Activated T-cell treated with anti-CD3 and anti-CD28 coated beads for 24 hours (primary cell): ENCODE results near the gene SLC30A4.

Experiments used
- DNase-seq: peaks from one replicate; pipeline ENCODE4 v3.0.0-alpha.2; 2020; ENCODE audit warnings: low read depth

The SLC30A4 gene

DNA sequence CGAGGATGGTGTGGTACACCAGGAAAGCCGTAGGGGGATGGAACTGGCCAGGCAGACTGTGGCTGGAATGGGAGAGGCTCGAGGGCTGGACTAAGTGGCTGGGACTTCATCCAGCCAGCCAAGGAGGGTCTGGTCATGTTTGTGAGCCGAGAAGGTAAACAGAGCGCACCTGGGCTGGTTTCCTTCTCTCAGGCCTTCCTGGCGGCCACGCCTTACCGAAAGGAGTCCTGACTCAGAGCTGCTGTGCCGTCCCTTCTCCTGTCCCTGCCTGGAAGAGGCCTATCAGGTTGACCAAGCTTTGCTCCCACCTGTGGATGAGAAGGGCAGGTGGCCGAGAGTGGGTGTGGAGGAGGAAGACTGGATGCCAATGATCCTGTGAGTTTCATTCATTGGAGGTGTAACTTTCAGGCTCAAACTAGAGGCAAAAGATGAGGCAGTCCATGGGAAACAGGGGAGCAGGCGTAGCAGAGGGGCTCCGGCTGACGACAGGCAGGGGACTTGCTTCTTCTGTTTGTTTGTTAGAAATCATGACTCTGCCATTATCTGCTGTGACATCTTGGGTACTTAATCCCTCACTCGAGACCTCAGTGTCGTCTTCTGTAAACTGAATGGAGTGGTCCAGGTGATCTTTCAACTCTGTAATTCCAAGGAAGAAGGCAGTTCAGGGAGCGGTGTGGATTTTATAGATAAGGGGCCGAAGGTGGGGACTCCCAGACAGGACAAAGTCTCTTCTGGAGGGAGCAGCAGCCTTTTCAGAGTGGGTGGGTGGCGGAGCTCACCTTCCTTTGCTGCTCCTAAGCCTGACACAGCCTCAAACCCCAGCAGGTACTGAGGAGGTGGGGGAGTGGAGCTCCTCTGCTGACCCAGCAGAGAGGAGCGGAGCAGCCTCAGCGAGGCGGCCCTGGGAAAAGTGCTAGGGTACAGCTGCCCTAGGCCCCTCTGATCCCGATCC, 72.4 kb downstream of the SLC30A4 start:
- DNase-seq, result no peak

DNA sequence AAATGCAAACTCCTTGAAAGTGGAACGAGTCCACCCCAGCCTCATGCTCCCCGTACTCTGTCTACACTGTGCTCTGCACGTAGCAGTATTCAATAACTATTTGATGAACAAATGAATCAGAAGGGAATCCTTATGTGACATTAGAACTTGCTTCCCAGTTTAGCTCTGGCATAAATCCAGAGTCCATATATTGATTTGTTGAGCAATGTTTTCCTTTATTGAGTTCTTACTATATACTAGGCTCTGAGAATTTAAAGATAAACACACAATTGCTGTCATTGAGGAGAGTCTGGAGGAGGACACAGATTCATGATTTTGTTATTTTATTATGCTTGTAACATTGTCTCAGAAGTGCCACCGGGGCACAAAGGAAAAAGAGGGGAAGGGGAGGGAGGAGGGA, 73.2 kb downstream of the SLC30A4 start:
- no peak for DNase-seq

DNA sequence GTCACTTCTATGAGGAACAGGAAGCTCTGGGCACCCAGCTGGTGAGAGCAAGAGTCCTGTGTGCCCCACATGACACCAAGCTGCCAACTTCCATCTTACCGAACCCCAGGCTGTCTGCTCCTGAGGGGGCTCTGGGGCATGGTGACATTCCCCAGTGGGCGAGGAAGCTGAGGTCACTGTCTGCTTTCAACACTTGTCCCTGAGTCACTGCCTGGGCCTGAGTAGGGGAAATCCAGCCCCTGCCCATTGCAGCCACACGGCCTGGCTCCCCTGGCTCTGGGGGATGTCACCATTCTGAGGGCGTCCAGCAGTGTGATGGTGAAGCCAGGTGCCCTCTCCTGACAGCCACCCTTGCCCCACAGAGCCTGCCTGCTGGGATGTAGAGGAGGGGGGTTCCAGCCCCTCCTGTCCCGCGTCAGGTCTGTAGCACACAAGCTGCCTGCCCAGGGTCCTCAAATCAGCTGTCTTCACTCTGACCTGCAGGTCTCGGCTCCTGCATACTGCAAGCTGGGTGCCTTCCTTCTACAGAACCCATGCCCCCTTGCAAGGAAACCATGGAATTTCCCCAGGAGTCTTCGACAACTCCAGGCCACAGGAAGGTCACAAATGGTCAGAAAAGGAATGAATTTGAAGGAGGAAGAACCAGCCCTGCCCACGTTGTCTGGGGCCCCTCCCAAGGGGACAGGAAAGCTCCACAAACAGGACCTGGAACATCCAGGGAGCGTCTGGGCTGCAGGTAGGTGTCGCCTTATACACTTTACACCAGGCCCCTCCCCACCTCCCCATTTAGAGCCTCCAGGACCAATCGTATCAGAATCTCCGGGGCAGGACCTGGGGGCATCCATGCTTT, 74.3 kb downstream of the SLC30A4 start:
- DNase-seq, result no peak

DNA sequence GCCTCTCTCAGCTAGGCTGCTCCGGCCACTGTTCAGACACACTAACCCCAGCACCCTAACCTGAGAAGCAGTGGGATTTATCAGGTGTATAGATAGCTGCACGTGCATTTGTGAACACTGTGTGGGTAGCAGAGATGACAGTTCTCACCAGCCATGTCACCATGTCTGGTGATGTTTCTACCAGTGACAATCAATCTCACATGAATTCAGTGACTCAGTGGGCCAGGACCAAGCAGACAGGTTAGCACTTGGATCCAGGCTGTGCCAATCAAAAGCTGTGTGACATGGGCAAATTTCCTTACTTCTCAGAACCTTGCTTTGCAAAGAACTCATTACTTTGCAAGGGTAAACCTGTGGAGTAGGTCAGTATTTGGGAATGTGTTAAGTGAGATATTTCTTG, 78.9 kb downstream of the SLC30A4 start:
- DNase-seq, result no peak

DNA sequence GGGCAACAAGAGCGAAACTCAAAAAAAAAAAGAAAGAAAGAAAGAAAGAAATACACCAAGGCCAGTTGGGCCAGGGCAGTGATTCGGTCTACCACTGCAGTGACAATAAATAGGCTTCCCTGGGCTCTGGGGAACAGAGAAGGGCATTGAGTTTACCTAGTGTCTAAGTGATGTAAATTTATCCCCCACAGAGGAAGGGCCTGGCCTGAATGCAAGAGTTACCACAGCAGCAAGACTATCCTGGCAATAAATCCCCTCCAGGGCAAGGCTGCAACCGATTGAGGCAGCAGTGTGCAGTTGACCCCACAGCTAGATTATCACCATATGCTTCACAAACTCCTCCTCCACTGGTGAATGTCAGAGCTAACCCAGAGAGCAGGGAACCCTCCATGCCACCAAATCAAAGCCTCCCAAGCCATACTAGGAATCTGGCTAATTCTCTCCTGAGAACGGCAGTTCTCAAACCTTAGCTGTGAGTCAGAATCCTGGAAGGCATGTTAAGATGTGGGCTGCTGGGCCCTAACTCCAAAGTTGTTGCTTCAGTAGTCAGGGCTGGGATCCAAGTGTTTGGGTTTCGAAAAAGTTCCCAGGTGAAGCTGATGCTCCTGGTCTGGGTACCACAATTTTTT, 79.9 kb downstream of the SLC30A4 start:
- DNase-seq, result no peak

DNA sequence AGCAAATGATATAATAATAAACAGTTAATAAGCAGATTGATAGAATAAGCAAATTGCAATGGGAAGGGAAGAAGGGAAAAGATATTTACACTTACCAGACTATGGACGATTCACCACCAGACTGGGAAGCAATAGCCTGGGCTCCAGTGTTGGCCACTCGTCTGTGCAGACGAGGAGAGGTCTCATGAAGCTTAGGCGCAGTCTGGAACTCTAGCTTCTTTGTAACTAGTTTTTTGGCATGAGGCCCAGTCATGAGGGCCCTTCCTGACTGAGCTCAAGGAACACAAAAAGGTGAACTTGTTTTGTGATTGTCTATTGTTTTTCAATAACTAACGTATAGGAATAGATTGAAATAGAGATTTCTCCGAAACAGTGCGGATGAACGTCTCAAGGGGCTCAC, 80.9 kb downstream of the SLC30A4 start:
- no peak for DNase-seq

DNA sequence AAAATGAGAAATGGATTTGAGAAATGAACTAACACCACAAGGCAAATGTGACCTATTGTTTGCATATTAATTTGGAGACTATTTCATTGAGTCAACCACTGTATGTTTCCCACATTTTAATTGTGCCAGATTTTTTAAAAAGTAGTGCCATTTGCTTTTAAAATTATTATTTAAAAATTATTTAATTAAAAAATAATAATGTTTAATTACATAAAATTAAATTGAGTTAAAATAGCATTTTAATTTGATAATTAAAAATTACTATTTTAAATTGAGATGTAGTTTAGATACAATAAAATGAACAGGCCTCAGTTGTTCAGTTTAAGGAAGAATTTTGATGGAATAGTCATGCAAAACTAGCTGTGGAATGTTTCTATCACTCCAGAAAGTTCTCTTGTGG, 81.5 kb downstream of the SLC30A4 start:
- no peak for DNase-seq

DNA sequence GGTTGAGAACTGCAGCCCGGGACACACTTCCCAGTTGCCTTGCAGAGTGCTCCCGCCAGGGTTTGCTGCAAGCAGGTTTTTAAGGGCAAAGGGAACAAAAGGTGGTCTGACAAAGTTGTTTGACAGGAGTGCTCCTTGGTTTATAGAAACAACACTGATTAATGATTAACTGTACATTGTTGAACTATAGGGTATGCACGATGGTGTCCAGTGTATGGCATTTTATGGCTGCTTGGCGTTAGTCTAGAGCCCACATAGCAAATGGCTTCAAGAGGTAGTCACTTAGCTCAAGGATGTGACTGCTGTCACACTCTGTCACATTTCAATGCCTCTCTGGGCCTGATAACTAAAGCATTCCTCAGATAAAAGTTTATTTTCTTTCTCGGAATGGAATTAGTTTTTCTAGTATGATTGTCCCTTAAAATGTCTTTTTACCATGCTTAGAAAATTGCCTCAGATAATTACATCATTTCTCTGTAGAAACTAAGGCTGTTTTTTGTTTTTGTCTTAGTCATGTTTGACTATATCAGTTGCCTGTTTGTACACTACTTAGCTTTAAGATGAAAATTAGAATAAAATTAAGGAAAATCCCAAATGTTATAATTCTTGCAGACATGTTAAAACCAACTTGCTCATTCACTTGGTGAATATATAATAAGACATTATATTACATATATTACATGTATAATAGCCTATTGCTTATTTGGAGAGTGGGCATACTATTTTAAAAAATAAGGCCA, 82.9 kb downstream of the SLC30A4 start:
- DNase-seq, result no peak

DNA sequence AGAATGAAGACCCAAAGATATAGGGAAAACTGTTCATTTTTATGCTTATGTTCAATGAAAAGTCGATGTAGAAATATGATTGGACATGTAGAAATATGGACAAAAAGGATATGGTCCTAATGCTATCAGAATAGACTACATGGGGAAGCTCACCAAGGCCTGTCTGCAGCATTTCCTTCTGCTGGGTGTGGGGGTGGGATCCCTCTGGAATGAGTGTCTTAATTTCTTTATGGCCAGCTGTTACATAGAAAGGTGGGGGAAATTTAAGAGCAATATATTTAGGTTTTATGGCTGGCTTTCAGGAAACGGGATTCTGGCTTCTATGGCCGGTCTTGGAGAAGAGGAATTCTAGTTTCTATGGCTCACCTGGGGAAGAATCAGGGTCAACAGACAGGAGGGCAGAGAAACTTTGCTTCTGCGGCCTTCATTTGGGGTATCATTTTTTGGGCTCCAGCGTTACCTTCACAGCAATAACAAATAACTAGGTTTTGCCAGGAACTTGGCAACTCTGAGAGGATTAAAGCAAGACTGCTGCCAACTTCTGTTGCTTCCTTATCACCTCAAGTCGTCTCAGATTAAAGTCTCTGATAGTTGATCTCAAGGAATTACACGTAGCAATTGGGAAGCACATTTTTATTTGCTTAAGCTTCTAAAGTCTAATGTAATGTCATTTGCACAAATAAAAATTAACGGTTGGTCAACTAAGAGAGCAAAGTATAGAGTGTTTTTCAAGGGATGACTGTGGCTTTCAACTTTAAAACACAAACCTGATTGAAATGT, 87.2 kb downstream of the SLC30A4 start:
- DNase-seq, result no peak

DNA sequence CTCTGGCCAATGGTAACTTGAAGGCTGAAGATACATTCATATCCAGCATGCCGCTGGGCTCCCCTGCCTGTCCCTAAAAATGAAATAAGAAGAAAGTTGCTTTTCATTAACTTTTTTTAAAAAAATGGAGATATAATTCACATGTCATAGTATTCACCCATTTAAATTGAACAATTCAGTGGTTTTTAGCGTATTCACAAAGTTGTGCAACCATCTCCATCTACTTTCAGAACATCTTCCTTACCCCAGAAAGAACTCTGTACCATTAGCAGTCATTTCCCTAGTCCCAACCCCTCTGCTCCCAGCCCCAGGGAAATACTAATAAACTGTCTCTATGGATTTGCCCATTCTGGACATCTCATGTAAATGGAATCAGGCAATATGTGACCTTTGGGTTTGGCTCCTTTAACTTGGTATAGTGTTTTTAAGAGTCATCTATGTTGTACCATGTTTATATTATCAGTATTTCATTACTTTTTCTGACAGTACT, 88.4 kb downstream of the SLC30A4 start:
- DNase-seq, result no peak

DNA sequence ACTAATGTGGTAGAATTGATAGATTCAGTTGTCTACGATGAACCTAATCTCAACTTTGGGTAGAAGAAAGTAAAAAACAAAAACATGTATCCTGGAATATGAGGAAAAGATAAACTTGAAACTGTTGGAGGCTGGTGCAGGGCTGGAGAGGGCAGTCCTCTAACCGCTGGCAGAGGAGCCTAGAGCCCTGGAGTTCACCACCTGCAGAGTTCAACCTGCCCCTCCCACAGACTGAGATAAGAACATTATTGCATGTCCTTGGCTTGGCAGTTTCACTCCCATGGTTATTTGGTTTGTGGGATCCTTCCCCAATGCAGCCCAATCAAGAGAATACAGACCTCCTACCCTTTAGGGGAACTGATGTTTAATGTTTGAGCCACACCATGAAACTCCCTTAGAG, 91.0 kb downstream of the SLC30A4 start:
- DNase-seq, result no peak

DNA sequence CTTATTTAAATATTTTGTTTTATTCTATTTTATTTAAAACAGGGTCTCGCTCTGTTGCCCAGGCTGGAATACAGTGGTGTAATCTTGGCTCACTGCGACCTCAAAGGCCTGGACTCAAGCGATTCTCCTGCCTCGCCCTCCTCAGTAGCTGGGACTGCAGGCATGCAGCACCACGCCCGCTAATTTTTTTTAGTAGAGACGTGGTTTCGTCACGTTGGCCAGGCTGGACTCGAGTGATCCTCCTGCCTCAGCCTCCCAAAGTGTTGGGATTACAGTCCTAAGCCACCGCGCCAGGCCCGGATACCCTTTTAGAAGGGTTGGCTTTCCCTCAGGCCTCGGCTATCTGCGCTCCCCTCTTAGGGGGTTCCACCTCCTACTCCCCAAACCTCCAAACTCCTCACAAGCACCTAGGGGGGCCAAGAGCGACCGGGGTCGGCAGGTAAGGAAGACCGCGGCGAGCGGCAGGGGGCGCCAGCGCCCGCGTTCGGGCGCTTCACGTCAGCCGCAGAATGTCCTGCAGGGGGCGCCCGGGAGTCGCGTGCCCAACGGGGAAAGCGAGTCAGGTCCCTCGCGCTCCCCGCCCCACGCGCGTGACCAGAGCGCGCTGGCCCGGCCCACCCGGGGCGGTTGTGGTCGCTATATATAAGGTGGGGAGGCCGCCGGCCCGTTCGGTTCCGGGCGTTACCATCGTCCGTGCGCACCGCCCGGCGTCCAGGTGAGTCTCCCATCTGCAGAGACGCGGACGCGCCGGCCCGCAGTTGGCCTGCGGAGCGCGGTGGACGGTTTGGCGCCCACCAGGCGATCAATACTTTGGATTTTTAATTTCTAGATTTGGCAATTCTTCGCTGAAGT, 92.4 kb downstream of the SLC30A4 start:
- peak; percentile 79 for DNase-seq
